HCT116 (cell line): ENCODE results near the gene RNPS1.

Experiments
- ATF3 ChIP-seq: IDR thresholded peaks from 2 replicates; pipeline ENCODE4 v1.6.1; 2012
- CTCF ChIP-seq, 3 experiments: fragments of 200-600 bp in 1 of 3; sonication (generic) in 1 of 3; IDR thresholded peaks in 2 of 3; conservative IDR thresholded peaks in 1 of 3; 2 replicates each; pipeline ENCODE4 v1.5.1; 2012 to 2017; ENCODE audit warnings: low read depth in 2 of 3, low read length in 2 of 3, antibody characterized with exemption in 1 of 3, borderline replicate concordance in 1 of 3, control low read depth in 1 of 3, mild to moderate bottlenecking in 1 of 3, mixed read lengths in 1 of 3, mixed run types in 1 of 3, moderate library complexity in 1 of 3; ENCODE audit not compliant: insufficient read depth in 1 of 3
- POLR2A ChIP-seq: IDR thresholded peaks from 2 replicates; pipeline ENCODE4 v1.7.0; 2011; ENCODE audit warnings: borderline replicate concordance; ENCODE audit not compliant: insufficient read depth, insufficient read length; ENCODE audit errors: extremely low read depth
- REST ChIP-seq: IDR thresholded peaks from 2 replicates; pipeline ENCODE4 v1.6.1; 2012; ENCODE audit warnings: low read depth
- ZNF274 ChIP-seq: fragments of 200-500 bp; sonication (Bioruptor generic); IDR thresholded peaks from 2 replicates; pipeline ENCODE4 v1.6.1; 2014; ENCODE audit warnings: mild to moderate bottlenecking, low read depth, low read length, inconsistent platforms

GRCh38 chr16:2237493-2238149, 30.3 kb downstream of the RNPS1 start:
- TF ChIP-seq ATF3 = no peak
- TF ChIP-seq REST = no peak
- no peak for TF ChIP-seq POLR2A
- no peak for TF ChIP-seq ZNF274
- TF ChIP-seq CTCF (IDR thresholded peaks at IDR 0.05 in 2 of 3, conservative IDR thresholded peaks at IDR 0.05 in 1 of 3; ENCODE audit: borderline replicate concordance in 1 of 3, insufficient read depth in 1 of 3, low read depth in 2 of 3, low read length in 2 of 3) = no peak
